Mucosa of descending colon (tissue), 3 donors: ENCODE results near the gene ZMIZ1. TPM values are rescaled to one million over a fixed set of nuclear protein-coding genes. Genes with fewer than 3 reads are reported as not detected.

ENCODE experiments used
- ATAC-seq: fragments of 200-7000 bp; cut with Tn5 transposase; one replicate; pipeline ENCODE4 v1.9.1; 2020; ENCODE audit warnings: mild to moderate bottlenecking, moderate library complexity
- DNase-seq, 3 donors: peaks; one replicate each; pipeline ENCODE4 v3.0.0-alpha.2; 2020
- H3K36me3 ChIP-seq: fragments of 200-600 bp; one replicate; pipeline ENCODE4 v1.8.0; 2021; ENCODE audit warnings: low read depth, mild to moderate bottlenecking
- H3K4me1 ChIP-seq: fragments of 200-600 bp; one replicate; pipeline ENCODE4 v1.8.0; 2021; ENCODE audit warnings: low read depth, mild to moderate bottlenecking
- H3K4me3 ChIP-seq: fragments of 200-600 bp; one replicate; pipeline ENCODE4 v1.8.0; 2021; ENCODE audit warnings: mild to moderate bottlenecking
- H3K9me3 ChIP-seq: fragments of 200-600 bp; one replicate; pipeline ENCODE4 v1.8.0; 2021; ENCODE audit warnings: mild to moderate bottlenecking
- CTCF ChIP-seq: fragments of 200-600 bp; IDR thresholded peaks from one replicate; pipeline ENCODE4 v1.8.0; 2022; ENCODE audit warnings: antibody characterized with exemption, mild to moderate bottlenecking
- intact Hi-C, 2 donors: fragments of 100-400 bp; cut with DNase I in 1 of 2; cut with micrococcal nuclease in 1 of 2; formaldehyde crosslinking; loops; one replicate each; pipeline versions ENCODE4 v1.11.0 to v1.11.1; 2022; cut with DNase I, micrococcal nuclease
- total RNA-seq, 3 donors: library from RNA; stranded (reverse); fragmentation: NEBNext Ultra II Directional in 2 of 3; extraction: Animal tissue kit (Norgen Biotek cat#: 25700) in 2 of 3; gene quantifications; one replicate each; pipeline versions ENCODE4 v1.2.1 to v1.2.4, GENCODE V29; 2021 to 2023
- donor health status: DM: no; HTN: no; CAD: no; lungs with moderate emphysema.
- donor health status: DM: no; HTN: no; CAD: no.
- donor health status: DM: no; HTN: yes; CAD: no.

ZMIZ1 gene
- total RNA-seq, 3 donors from 2014 or later, result 61.4 to 103 (median 89.1) TPM

GRCh38 chr10:79130846-79131245 lies 62.1 kb downstream of the ZMIZ1 start:
- no peak for TF ChIP-seq CTCF
- Histone ChIP-seq H3K36me3 (no peaks in the 10 kb centered on the region), H3K4me3 (no peak overlapping the region), H3K9me3 (no peaks in the 10 kb centered on the region), H3K4me1 (peaks cover 18% of the 10 kb centered on the region)
- DNase-seq, result no peak
- intact Hi-C loops, result no loop called here
- ATAC-seq, result no peak

GRCh38 chr10:79131836-79132631 lies 63.3 kb downstream of the ZMIZ1 start:
- Histone ChIP-seq H3K9me3 (no peaks in the 10 kb centered on the region), H3K4me3 (no peak overlapping the region), H3K36me3 (no peaks in the 10 kb centered on the region), H3K4me1 (peaks cover 23% of the 10 kb centered on the region)
- TF ChIP-seq CTCF, result no peak
- intact Hi-C loops, result no loop called here
- ATAC-seq (no peak), DNase-seq (no peak)

DNA sequence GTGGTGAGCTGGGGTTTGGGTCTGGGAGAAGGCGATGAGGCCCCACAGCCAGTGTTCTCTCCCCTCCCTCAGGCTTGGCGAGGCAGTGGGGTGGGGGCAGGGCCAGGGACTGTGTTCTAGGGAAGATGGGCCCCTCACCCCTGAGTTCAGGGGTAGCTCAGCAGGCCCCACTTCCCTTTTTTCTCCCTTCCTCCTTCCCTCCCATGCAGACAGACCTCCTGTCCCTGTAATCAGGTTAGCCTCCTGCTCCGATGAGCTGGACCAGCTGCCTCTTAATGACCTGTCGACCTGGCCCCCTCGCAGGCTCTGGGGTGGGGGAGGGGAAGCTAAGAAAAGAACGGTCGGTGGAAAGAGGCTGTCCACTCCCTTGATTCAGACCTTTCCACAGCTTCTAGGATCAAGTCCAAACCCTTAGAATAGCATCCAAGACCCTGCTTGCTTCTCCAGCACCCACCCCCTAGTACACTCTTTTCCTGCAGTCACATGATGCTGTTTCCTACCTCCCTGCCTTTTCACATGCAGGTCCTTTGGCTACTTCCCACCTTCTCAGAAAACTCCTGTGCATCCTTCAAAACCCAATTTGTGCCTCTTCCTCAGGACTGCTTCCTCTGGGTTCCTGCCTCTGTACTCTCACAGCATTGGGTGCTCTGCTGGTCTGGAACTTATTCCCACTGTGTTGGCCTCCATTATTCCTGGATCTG lies 64.1 kb downstream of the ZMIZ1 start:
- intact Hi-C loops, result no loop called here
- no peak for TF ChIP-seq CTCF
- Histone ChIP-seq H3K36me3 (no peaks in the 10 kb centered on the region), H3K4me3 (no peak overlapping the region), H3K4me1 (peaks cover 27% of the 10 kb centered on the region), H3K9me3 (no peaks in the 10 kb centered on the region)
- DNase-seq (no peak), ATAC-seq (no peak)

GRCh38 chr10:79133416-79133815 lies 64.7 kb downstream of the ZMIZ1 start:
- no peaks in the 10 kb centered on the region for H3K9me3 ChIP-seq
- H3K4me1 ChIP-seq, result peaks cover 30% of the 10 kb centered on the region
- H3K4me3 ChIP-seq, result no peak overlapping the region
- ATAC-seq, result no peak
- intact Hi-C loops, result no loop called here
- H3K36me3 ChIP-seq, result no peaks in the 10 kb centered on the region
- DNase-seq, result no peak
- no peak for TF ChIP-seq CTCF

DNA sequence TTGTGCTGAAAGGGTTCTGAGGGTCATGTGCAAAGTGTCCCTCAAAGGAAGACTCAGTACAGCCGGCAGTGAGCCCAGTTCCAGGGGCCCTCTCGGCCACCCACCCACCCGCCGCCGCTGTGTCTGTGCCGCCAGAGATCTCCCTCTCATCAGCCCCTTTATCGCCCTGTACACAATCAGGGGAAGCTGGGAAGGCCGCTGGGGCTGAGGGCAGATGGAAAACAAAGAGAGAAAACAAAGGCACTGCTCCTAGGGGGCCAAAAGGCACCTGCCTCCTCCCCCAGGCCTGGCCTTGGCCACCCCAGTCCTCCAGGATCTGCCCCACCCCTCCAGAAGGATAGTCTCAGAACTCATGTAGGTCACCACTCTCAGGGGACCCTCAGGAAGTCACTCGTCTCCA lies 67.0 kb downstream of the ZMIZ1 start:
- no peak for ATAC-seq
- Histone ChIP-seq H3K36me3 (no peaks in the 10 kb centered on the region), H3K4me1 (peaks cover 24% of the 10 kb centered on the region), H3K4me3 (no peak overlapping the region), H3K9me3 (no peaks in the 10 kb centered on the region)
- intact Hi-C loops, result no loop called here
- no peak for TF ChIP-seq CTCF
- no peak for DNase-seq
